MG63 (cell line): ENCODE data around the gene KLF11. TPM values are rescaled to one million over a fixed set of nuclear protein-coding genes. Genes with fewer than 3 reads are reported as not detected.
"Not testable (repeated sequence)": the region's sequence is repeated elsewhere in the genome, so short reads cannot be mapped to it uniquely, and the experiment has no call there.

Experiments used
- DNase-seq: peaks from one replicate; pipeline ENCODE4 v3.0.0-alpha.2; 2020
- H3K27me3 ChIP-seq: fragments of 250-450 bp; sonication (Bioruptor Pico); 2 replicates; pipeline ENCODE4 v1.5.1; 2020; ENCODE audit warnings: mild to moderate bottlenecking, moderate library complexity
- H3K36me3 ChIP-seq: fragments of 250-450 bp; sonication (Bioruptor Pico); 2 replicates; pipeline ENCODE4 v1.5.1; 2020; ENCODE audit warnings: mild to moderate bottlenecking, moderate library complexity
- H3K4me3 ChIP-seq: fragments of 250-450 bp; sonication (Bioruptor Pico); 2 replicates; pipeline ENCODE4 v1.5.1; 2020; ENCODE audit warnings: mild to moderate bottlenecking, moderate library complexity
- H3K9me3 ChIP-seq: fragments of 250-450 bp; sonication (Bioruptor Pico); 2 replicates; pipeline ENCODE4 v1.5.1; 2020; ENCODE audit warnings: mild to moderate bottlenecking, moderate library complexity
- total RNA-seq: library from RNA; depleted of rRNA; stranded (reverse); fragments of >200 nt; shearing (Covaris generic); gene quantifications from 2 replicates; pipeline ENCODE4 v1.2.3, GENCODE V29; 2014; ENCODE audit warnings: low replicate concordance

KLF11 gene
- total RNA-seq, 1 experiment from 2014 or later, result 2.0 TPM

DNA sequence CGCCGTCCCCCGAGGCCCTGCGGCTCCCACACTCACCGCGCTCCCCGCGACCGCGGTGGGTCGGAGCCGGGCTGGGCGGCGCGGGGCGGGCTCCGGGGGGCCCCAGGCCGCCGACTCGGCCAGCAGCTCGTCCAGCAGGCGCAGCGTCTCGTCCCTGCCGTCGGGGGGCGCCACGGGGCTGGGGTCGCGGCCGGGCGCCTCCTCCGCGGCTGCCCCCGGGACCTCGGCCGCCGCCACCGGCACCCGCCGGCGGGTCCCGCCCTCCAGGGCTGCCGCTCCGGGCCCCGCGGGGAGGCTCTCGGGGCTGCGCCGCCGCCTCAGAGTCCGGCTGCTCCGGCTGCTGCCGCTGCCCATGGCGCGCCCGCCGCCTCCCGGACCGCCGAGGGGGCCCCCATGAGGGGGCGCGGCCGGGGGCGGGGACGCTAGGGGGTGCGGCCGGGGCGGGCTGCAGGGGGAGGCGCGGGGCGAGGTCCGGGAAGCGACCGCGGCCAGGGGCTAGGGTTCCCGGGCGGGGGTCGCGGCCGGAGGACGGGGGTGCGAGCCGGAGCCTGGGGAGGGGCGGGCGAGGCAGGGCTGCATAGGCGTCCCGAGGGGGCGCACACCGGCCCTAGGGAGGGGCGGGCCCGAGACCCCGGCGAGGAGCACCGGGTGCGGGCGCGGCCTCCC lies 36.7 kb downstream of the KLF11 start, which contains the start of gene CYS1:
CYS1 (minus strand) TSS at position 542 of the 666 bp plus-strand sequence; CDS start at position 354, 188 bp downstream.
- no peaks in the 10 kb centered on the region for H3K36me3 ChIP-seq
- H3K9me3 ChIP-seq, result no peaks in the 10 kb centered on the region
- H3K4me3 ChIP-seq, result peak within 1 kb of the TSS; percentile 42
- peaks cover 31% of the 10 kb centered on the region for H3K27me3 ChIP-seq
- peak; percentile 45 for DNase-seq

DNA sequence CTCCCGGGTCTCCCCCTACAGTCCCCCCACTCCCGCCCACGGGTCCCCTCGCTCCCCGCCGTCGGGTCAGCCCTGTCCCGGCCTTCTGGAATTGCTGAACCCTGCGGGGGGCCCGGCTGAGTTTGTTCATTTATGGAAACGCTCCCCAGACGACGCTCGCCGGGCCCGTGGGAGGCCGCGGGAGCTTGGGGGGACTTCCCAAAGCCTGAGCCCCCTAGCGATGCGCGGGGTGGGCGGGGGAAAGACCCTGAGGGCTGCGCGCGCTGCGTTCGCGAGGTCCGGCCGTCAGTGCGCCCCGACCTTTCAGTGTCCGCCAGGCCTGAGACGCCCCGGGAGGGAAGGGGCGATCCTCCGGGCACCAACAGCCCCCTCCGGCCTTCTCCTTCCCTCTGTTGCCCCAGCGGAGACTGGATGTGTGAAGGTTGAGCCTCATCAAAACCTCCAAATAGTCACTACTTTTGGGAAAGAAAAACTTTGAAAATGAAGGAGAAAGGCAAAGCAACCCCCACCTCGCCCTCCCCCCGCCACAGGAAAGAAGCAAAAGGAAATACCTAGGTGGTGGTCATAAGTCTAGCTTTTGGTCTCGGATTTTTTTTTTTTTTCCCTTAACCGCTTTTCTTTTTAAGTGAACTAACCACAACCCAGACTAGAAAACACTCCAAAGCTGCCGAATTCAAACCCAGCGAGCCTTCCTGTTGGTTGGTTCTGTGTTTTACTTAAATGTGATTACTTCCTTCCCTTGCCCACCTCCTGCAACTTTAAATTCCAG lies 37.4 kb downstream of the KLF11 start:
- H3K27me3 ChIP-seq, result peaks cover 30% of the 10 kb centered on the region
- H3K9me3 ChIP-seq, result no peaks in the 10 kb centered on the region
- H3K36me3 ChIP-seq, result no peaks in the 10 kb centered on the region
- no peak for DNase-seq
- no peak overlapping the region for H3K4me3 ChIP-seq

- DNase-seq, result no peak
- H3K4me3 ChIP-seq, result no peak overlapping the region
- no peaks in the 10 kb centered on the region for H3K36me3 ChIP-seq
- no peaks in the 10 kb centered on the region for H3K9me3 ChIP-seq
- H3K27me3 ChIP-seq, result peaks cover 26% of the 10 kb centered on the region
Measured at GRCh38 chr2:10083046-10083445, 39.7 kb downstream of the KLF11 start.

- Histone ChIP-seq H3K4me3 (no peak overlapping the region), H3K9me3 (no peaks in the 10 kb centered on the region), H3K36me3 (no peaks in the 10 kb centered on the region), H3K27me3 (peaks cover 26% of the 10 kb centered on the region)
- DNase-seq, result no peak
Measured at GRCh38 chr2:10083692-10084211, 40.4 kb downstream of the KLF11 start.

- Histone ChIP-seq H3K27me3 (peaks cover 26% of the 10 kb centered on the region), H3K4me3 (no peak overlapping the region), H3K9me3 (no peaks in the 10 kb centered on the region), H3K36me3 (no peaks in the 10 kb centered on the region)
- peak; percentile 27 for DNase-seq
Measured at GRCh38 chr2:10084223-10084865, 41.0 kb downstream of the KLF11 start.

DNA sequence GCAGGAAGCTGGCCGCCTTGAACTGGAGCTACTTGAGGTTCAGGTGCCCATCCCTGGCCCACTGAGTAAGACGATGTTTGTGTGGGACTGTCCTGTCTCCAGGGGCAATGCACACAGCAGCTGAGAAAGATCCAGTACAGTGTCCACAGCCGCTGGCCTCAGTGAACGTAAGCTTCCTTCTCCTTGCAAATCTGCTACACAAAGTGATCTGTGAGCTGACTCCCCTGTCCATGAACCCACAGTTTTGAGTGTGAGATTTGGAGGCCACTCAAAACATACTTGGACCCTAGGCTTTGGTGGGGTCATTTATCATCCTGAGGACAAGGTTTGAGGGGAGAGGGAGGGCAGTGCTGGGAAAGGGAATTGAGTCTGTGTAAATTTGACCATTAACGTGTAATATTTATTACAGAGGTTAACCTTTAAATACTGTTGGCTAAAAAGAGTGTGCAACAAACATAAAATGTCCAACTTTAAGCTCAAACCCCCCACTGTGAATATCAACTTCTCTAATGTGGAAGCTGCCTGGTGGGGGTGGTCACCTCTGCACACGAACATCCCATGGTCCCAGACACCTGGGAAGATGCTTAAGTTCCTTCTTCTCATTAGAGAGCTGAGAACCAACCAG lies 41.8 kb downstream of the KLF11 start:
- DNase-seq, result no peak
- Histone ChIP-seq H3K9me3 (no peaks in the 10 kb centered on the region), H3K4me3 (no peak overlapping the region), H3K36me3 (no peaks in the 10 kb centered on the region), H3K27me3 (peaks cover 26% of the 10 kb centered on the region)

DNA sequence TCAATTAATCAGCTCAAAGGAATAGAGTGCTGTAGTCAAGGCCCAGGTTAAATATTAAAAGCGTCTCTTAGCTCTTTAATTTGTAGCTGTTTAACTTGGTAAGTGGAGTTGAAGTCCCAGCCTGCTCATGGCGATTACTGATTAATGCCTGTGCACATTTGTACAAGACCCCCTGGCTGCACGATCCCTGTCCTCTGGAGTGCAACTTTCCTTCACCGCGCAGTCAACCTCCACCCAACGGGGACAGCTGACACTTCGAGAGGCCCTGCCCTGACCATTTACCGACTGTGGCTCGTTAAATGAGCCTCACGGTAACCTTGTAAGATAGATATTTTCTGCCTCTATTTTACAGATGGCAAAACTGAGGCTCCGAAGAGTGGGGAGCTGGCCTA lies 42.3 kb downstream of the KLF11 start:
- Histone ChIP-seq H3K4me3 (no peak overlapping the region), H3K27me3 (peaks cover 22% of the 10 kb centered on the region), H3K36me3 (no peaks in the 10 kb centered on the region), H3K9me3 (no peaks in the 10 kb centered on the region)
- no peak for DNase-seq

GRCh38 chr2:10086950-10087349 lies 43.6 kb downstream of the KLF11 start:
- H3K27me3 ChIP-seq, result peaks cover 21% of the 10 kb centered on the region
- DNase-seq, result no peak
- H3K9me3 ChIP-seq, result peaks cover 3% of the 10 kb centered on the region; the same call in 1 of the 2 replicates
- H3K36me3 ChIP-seq, result no peaks in the 10 kb centered on the region
- H3K4me3 ChIP-seq, result no peak overlapping the region

GRCh38 chr2:10087360-10087759 lies 44.0 kb downstream of the KLF11 start:
- H3K27me3 ChIP-seq, result peaks cover 21% of the 10 kb centered on the region

DNA sequence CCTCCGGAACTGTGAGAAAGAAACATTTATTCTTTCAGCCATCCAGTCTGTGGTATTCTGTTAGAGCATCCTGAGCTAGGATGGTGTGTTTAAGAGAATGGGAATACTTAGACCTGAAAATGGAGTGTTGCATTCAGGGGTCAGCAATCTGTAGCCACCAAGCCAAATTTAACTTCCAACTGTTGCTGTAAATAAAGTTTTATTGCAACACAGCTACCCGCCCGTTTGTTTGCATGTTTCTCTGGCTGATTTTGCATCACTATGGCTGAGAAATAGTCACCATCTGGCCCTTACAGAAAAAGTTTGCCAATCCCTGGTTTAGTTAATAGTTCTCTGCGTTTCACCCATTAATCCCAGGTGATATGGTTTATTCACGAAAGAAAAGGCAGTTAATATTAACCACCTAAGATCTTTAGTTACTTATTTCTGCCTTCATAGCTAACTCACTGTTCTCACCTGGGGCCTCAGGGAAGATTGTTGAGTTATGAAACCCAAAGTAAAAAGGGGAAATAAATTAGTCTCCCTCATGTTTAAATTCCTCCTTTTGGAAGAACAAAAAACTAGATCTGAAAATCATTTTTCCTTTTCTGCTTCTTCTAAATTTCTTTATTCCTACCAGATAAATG lies 46.3 kb downstream of the KLF11 start:
- Histone ChIP-seq H3K9me3 (peaks cover 3% of the 10 kb centered on the region; the same call in 1 of the 2 replicates), H3K4me3 (no peak overlapping the region), H3K27me3 (no peaks in the 10 kb centered on the region), H3K36me3 (no peaks in the 10 kb centered on the region)
- no peak for DNase-seq

More at GRCh38 chr2:10087360-10087759, 44.0 kb downstream of the KLF11 start:
- Histone ChIP-seq H3K36me3 (no peaks in the 10 kb centered on the region), H3K4me3 (no peak overlapping the region), H3K9me3 (peaks cover 3% of the 10 kb centered on the region; the same call in 1 of the 2 replicates)
- no peak for DNase-seq

DNA sequence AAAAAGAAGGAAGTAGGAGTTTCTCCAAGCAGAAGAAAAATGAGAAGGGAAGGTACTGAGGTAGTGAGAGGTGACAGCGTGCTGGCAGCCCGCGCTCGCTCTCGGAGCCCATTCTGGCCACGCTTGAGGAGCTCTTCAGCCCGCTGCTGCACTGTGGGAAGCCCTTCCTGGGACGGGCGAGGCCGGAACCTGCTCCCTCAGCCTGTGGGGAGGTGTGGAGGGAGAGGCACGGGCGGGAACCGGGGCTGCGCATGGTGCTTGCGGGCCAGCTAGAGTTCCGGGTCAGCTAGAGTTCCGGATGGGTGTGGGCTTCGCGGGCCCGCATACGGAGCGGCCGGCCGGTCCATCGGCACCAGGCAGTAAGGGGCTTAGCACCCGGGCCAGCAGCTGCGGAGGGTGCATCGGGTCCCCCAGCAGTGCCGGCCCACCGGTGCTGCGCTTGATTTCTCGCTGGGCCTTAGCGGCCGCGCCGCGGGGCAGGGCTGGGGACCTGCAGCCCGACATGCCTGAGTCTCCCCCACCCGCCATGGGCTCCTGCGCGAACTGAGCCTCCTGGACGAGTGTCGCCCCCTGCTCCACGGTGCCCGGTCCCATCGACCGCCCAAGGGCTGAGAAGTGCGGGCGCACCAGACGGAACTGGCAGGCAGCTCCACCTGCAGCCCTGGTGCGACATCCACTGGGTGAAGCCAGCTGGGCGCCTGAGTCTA lies 48.0 kb downstream of the KLF11 start:
- H3K27me3 ChIP-seq, result no peaks in the 10 kb centered on the region
- H3K9me3 ChIP-seq, result peaks cover 3% of the 10 kb centered on the region; the same call in 1 of the 2 replicates
- DNase-seq, result no peak
- H3K4me3 ChIP-seq, result no peak overlapping the region
- no peaks in the 10 kb centered on the region for H3K36me3 ChIP-seq

DNA sequence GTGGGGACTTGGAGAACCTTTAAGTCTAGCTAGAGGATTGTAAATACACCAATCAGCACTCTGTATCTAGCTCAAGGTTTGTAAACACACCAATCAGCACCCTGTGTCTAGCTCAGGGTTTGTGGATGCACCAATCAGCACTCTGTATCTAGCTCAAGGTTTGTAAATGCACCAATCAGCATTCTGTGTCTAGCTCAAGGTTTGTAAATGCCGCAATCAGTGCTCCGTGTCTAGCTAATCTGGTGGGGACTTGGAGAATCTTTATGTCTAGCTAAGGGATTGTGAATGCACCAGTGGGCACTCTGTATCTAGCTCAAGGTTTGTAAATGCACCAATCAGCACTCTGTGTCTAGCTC lies 48.5 kb downstream of the KLF11 start:
- not testable (repeated sequence) for H3K4me3 ChIP-seq, H3K27me3 ChIP-seq, H3K9me3 ChIP-seq, DNase-seq, H3K36me3 ChIP-seq

DNA sequence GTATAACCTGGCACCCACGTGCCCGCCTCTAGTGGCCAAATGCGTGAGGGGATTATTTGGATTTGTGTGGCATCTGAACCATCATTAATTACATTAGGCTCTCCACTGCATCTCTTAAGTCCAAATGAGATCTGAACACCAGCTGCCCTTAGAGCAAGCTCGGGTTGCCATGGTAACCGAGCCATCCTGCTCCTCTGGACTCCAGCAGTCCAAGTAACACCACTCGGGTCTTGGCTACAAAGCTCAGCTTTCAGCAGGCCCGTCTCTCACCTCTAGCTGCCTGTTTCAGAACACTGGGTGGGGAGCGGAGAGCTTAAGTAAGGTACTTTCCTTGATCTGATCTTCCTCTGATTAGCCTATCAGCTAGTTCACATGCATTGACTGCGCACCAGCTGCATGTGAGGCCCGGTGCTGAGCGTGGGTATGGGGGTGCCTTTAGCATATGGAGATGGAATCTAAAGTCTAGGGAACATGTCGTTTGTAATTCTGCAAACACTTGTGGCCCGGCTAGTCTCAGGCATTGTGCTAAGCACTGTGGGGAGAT lies 51.0 kb downstream of the KLF11 start:
- no peak for DNase-seq
- Histone ChIP-seq H3K9me3 (peaks cover 3% of the 10 kb centered on the region; the same call in 1 of the 2 replicates), H3K27me3 (no peaks in the 10 kb centered on the region), H3K4me3 (no peak overlapping the region), H3K36me3 (no peaks in the 10 kb centered on the region)

GRCh38 chr2:10095175-10095574 lies 51.8 kb downstream of the KLF11 start:
- no peak for DNase-seq
- Histone ChIP-seq H3K9me3 (peaks cover 3% of the 10 kb centered on the region; the same call in 1 of the 2 replicates), H3K36me3 (no peaks in the 10 kb centered on the region), H3K4me3 (no peak overlapping the region), H3K27me3 (no peaks in the 10 kb centered on the region)

- DNase-seq, result no peak
- no peaks in the 10 kb centered on the region for H3K36me3 ChIP-seq
- H3K9me3 ChIP-seq, result peaks cover 3% of the 10 kb centered on the region; the same call in 1 of the 2 replicates
- no peak overlapping the region for H3K4me3 ChIP-seq
- H3K27me3 ChIP-seq, result no peaks in the 10 kb centered on the region
Measured at GRCh38 chr2:10096641-10097040, 53.3 kb downstream of the KLF11 start.
